ENCODE data around the gene ODF2. TPM values are rescaled to one million over a fixed set of nuclear protein-coding genes. Genes with fewer than 3 reads are reported as not detected.

ODF2 gene
- total and polyA plus RNA-seq, 2 donors (not counting 3 experiments of a cell fraction or from before 2014, with no cell fraction given) = 16.7 to 49.5 TPM

- ChIA-PET POLR2A (interaction anchor here (0.6 kb wide), 2 partner anchors 199 to 770 kb away, joined by 3 read pairs; no protein-coding TSS in a partner anchor), CTCF (interaction anchor here (0.8 to 2.9 kb wide), 6 partner anchors 9 to 134 kb away, joined by 3 to 22 read pairs (median 4); no protein-coding TSS in a partner anchor)
- no peaks in the 10 kb centered on the region for H3K9me1 ChIP-seq (replicated peaks; ENCODE audit: control insufficient read depth, extremely low read depth, insufficient read depth, low read length)
- no peak overlapping the region for H3K9ac ChIP-seq (replicated peaks; ENCODE audit: extremely low read depth, insufficient read depth, low read length)
- H3K36me3 ChIP-seq (ENCODE audit: control insufficient read depth in 2 of 2, extremely low read depth in 1 of 2, insufficient read depth in 2 of 2, low read length in 2 of 2) = no peaks in the 10 kb centered on the region
- H3K4me2 ChIP-seq (ENCODE audit: insufficient read depth, low read length) = no peak overlapping the region
- H3K4me3 ChIP-seq (replicated peaks in 1 of 3; ENCODE audit: insufficient read depth in 1 of 3, low read depth in 1 of 3, low read length in 3 of 3) = no peak overlapping the region
- H3K79me2 ChIP-seq (ENCODE audit: control insufficient read depth, insufficient read depth, low read length) = no peaks in the 10 kb centered on the region
- dilution Hi-C loops (cut with MboI; ENCODE audit: extremely low pct_ligation_motif_present, low sequenced_read_pairs) = no loop called here
- FAIRE-seq = peak; percentile 82
- TF ChIP-seq JUN (IDR thresholded peaks at IDR 0.05; ENCODE audit: borderline replicate concordance, insufficient read depth, insufficient read length, low read depth) = peak; percentile 26
- TF ChIP-seq MYC (IDR thresholded peaks at IDR 0.05; ENCODE audit: low read depth, low read length) = peak; percentile 57
- TF ChIP-seq FOS (IDR thresholded peaks at IDR 0.05; ENCODE audit: borderline replicate concordance, insufficient read depth, low read length) = no peak
- peak; percentile 18 for TF ChIP-seq MAX (IDR thresholded peaks at IDR 0.05; ENCODE audit: insufficient read depth, insufficient read length)
- BruUV-seq (replicated peaks) = no TSS peak
- H2AFZ ChIP-seq (ENCODE audit: low read depth, low read length) = peak overlapping the region; percentile 23
- H3K27ac ChIP-seq (ENCODE audit: insufficient read depth, low read depth, low read length) = peak overlapping the region; percentile 41
- peaks cover 12% of the 10 kb centered on the region for H3K4me1 ChIP-seq (ENCODE audit: control insufficient read depth, extremely low read depth, insufficient read depth, low read length)
- intact Hi-C loops (cut with micrococcal nuclease) = loop anchor here (1.0 kb wide), 1 partner anchor 8 kb away; no protein-coding TSS in a partner anchor
- peak; percentile 50 for DNase-seq (ENCODE audit: low read depth, low spot score)
- H3K9me3 ChIP-seq (replicated peaks; ENCODE audit: control insufficient read depth, insufficient read depth, low read length) = no peaks in the 10 kb centered on the region
- no peaks in the 10 kb centered on the region for H4K20me1 ChIP-seq (replicated peaks; ENCODE audit: control insufficient read depth, extremely low read depth, insufficient read depth, low read length)
- no peaks in the 10 kb centered on the region for H3K27me3 ChIP-seq (ENCODE audit: control insufficient read depth in 2 of 2, insufficient read depth in 2 of 2, low read length in 2 of 2)
These were observed 26.9 kb upstream of the ODF2 start for GRCh38 chr9:128428644-128429512.

GRCh38 chr9:128429513-128430086 lies 26.2 kb upstream of the ODF2 start:
- no peak overlapping the region for H3K4me2 ChIP-seq (ENCODE audit: insufficient read depth, low read length)
- no peak overlapping the region for H3K9ac ChIP-seq (replicated peaks; ENCODE audit: extremely low read depth, insufficient read depth, low read length)
- intact Hi-C loops (cut with micrococcal nuclease) (loop anchor here (1.0 kb wide), 1 partner anchor 8 kb away; no protein-coding TSS in a partner anchor), dilution Hi-C loops (cut with MboI; ENCODE audit: extremely low pct_ligation_motif_present, low sequenced_read_pairs) (no loop called here)
- no peaks in the 10 kb centered on the region for H3K9me1 ChIP-seq (replicated peaks; ENCODE audit: control insufficient read depth, extremely low read depth, insufficient read depth, low read length)
- BruUV-seq (replicated peaks) = no TSS peak
- H3K4me1 ChIP-seq (ENCODE audit: control insufficient read depth, extremely low read depth, insufficient read depth, low read length) = peaks cover 12% of the 10 kb centered on the region
- no peak for FAIRE-seq
- no peaks in the 10 kb centered on the region for H3K27me3 ChIP-seq (ENCODE audit: control insufficient read depth in 2 of 2, insufficient read depth in 2 of 2, low read length in 2 of 2)
- no peaks in the 10 kb centered on the region for H3K36me3 ChIP-seq (ENCODE audit: control insufficient read depth in 2 of 2, extremely low read depth in 1 of 2, insufficient read depth in 2 of 2, low read length in 2 of 2)
- TF ChIP-seq GATA2 (IDR thresholded peaks at IDR 0.05; ENCODE audit: insufficient read depth, insufficient read length, low read depth, low read length) (no peak), CTCF (IDR thresholded peaks at IDR 0.05; ENCODE audit: extremely low read depth in 1 of 2, insufficient read depth in 1 of 2, low read depth in 1 of 2, low read length in 2 of 2) (no peak), FOS (IDR thresholded peaks at IDR 0.05; ENCODE audit: borderline replicate concordance, insufficient read depth, low read length) (no peak)
- no peak overlapping the region for H2AFZ ChIP-seq (ENCODE audit: low read depth, low read length)
- ChIA-PET POLR2A (interaction anchor here (0.6 kb wide), 2 partner anchors 200 to 770 kb away, joined by 3 read pairs; no protein-coding TSS in a partner anchor), CTCF (interaction anchor here (0.8 to 2.9 kb wide), 6 partner anchors 9 to 134 kb away, joined by 3 to 22 read pairs (median 4); no protein-coding TSS in a partner anchor)
- no peaks in the 10 kb centered on the region for H3K9me3 ChIP-seq (replicated peaks; ENCODE audit: control insufficient read depth, insufficient read depth, low read length)
- H3K79me2 ChIP-seq (ENCODE audit: control insufficient read depth, insufficient read depth, low read length) = no peaks in the 10 kb centered on the region
- peak overlapping the region; percentile 41 for H3K27ac ChIP-seq (ENCODE audit: insufficient read depth, low read depth, low read length)
- no peak overlapping the region for H3K4me3 ChIP-seq (replicated peaks in 1 of 3; ENCODE audit: insufficient read depth in 1 of 3, low read depth in 1 of 3, low read length in 3 of 3)
- no peaks in the 10 kb centered on the region for H4K20me1 ChIP-seq (replicated peaks; ENCODE audit: control insufficient read depth, extremely low read depth, insufficient read depth, low read length)
- DNase-seq (ENCODE audit: low read depth, low spot score) = no peak
